Thoracic aorta (tissue), 2 donors: Measurements from ENCODE around the gene AGXT. TPM values are rescaled to one million over a fixed set of nuclear protein-coding genes. Genes with fewer than 3 reads are reported as not detected.

Source experiments
- ATAC-seq: fragments of 150-250 bp; one replicate; pipeline ENCODE4 v1.8.0; 2017; ENCODE audit warnings: low read depth; ENCODE audit not compliant: insufficient number of reproducible peaks, low FRiP score
- DNase-seq: peaks from one replicate; pipeline ENCODE4 v3.0.0-alpha.2; 2020; ENCODE audit warnings: low spot score
- H3K27ac ChIP-seq, 2 donors: fragments of 200-600 bp; sonication (generic); 1 replicate in 1 of 2; 2 replicates in 1 of 2; pipeline ENCODE4 v1.5.1; 2016; ENCODE audit warnings: mild to moderate bottlenecking in 2 of 2, moderate library complexity in 2 of 2
- H3K27me3 ChIP-seq: fragments of 200-600 bp; sonication (generic); replicated peaks from 2 replicates; pipeline ENCODE4 v1.6.0; 2016; ENCODE audit warnings: mild to moderate bottlenecking; ENCODE audit not compliant: insufficient read depth
- H3K36me3 ChIP-seq: fragments of 200-600 bp; sonication (generic); one replicate; pipeline ENCODE4 v1.5.1; 2016
- H3K4me1 ChIP-seq, 2 donors: fragments of 200-600 bp; sonication (generic); 1 replicate in 1 of 2; 2 replicates in 1 of 2; pipeline versions ENCODE4 v1.5.1 to v1.6.0; 2016; ENCODE audit warnings: low read depth in 2 of 2, mild to moderate bottlenecking in 1 of 2; ENCODE audit not compliant: control insufficient read depth in 1 of 2
- H3K4me3 ChIP-seq: fragments of 200-600 bp; sonication (generic); 2 replicates; pipeline ENCODE4 v1.5.1; 2016; ENCODE audit warnings: mild to moderate bottlenecking
- H3K9me3 ChIP-seq: fragments of 200-600 bp; sonication (generic); 2 replicates; pipeline ENCODE4 v1.5.1; 2016
- total RNA-seq, 2 donors: library from RNA; depleted of rRNA; stranded (reverse); fragments of >200 nt; gene quantifications; one replicate each; pipeline versions ENCODE4 v1.1.0 to v1.2.3, GENCODE V29; 2016
- TF ChIP-seq, protein P1 (sequence below): fragments of 200-600 bp; sonication (generic); IDR thresholded peaks from one replicate; pipeline ENCODE4 v1.5.1; 2019; ENCODE audit warnings: antibody characterized with exemption

AGXT gene
- total RNA-seq, 2 donors from 2014 or later: not detected

DNA sequence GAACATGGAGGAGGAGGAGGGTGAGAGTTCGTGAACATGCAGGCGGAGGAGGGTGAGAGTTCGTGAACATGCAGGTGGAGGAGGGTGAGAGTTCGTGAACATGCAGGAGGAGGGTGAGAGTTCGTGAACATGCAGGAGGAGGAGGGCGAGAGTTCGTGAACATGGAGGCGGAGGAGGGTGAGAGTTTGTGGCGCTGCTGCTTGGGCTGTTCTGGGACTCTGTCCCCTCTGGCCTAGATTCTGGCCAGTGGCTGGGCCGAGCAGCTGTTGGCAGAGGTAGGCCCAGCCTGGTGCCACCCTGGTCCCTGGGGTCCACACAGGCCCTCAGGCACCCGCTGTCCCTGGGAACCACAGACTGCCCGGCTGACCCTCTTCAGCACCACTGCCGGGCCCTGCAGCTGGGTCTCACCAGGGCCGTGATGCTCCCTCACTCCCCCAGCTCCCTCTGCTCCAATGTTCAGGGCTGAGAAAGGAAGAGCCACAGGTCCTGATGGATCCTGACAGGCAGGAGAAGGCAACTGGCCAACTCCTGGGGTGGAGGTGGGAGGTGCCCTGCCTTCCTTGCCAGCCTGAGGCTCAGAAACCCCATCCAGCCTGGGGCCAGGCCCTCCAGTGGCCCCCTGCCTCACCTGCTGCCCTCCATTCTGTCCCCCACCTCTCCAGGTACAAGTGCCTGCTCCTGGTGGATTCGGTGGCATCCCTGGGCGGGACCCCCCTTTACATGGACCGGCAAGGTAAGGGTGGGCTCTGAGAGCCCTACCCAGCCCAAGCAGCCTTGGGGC is 3.9 kb downstream of the AGXT start:
- ATAC-seq (no peak), DNase-seq (no peak)
- Histone ChIP-seq H3K27me3 (no peaks in the 10 kb centered on the region), H3K4me1 (no peaks in the 10 kb centered on the region), H3K36me3 (no peaks in the 10 kb centered on the region), H3K9me3 (no peaks in the 10 kb centered on the region), H3K4me3 (no peak overlapping the region), H3K27ac (no peak overlapping the region)
- TF ChIP-seq, protein P1, sequence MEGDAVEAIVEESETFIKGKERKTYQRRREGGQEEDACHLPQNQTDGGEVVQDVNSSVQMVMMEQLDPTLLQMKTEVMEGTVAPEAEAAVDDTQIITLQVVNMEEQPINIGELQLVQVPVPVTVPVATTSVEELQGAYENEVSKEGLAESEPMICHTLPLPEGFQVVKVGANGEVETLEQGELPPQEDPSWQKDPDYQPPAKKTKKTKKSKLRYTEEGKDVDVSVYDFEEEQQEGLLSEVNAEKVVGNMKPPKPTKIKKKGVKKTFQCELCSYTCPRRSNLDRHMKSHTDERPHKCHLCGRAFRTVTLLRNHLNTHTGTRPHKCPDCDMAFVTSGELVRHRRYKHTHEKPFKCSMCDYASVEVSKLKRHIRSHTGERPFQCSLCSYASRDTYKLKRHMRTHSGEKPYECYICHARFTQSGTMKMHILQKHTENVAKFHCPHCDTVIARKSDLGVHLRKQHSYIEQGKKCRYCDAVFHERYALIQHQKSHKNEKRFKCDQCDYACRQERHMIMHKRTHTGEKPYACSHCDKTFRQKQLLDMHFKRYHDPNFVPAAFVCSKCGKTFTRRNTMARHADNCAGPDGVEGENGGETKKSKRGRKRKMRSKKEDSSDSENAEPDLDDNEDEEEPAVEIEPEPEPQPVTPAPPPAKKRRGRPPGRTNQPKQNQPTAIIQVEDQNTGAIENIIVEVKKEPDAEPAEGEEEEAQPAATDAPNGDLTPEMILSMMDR: no peak

DNA sequence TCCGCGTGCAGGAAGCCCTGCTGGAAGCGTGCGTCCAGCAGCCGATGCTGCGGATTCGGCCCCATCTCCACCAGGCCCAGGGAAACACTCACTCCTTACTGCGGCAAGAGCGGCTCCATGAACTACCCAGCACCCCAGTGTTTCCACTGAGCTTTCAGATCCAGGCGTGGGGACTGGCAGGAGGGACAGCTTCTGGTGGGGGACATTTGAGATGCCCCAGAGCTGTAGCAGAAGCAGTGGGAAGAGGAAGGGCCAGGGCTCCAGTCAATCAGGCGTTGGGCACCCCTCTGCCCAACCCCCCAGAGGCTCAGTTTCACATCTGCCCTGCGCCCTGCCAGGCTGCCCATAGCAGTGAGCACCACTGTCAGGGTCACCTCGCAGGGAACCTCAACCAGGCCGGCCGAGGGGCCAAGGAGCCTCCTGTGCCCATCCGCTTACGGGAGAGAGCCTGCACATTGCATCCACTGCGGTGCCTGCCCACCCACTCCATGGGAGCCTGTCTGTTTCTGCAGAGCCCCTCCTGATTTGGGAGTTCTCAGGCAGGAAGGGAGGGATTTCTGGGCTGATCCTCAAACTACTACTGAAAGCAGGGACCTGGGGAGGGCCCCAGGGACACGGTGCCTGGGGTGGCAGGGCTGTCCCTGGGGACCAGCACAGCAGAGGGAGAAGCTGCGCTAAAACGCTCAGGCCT is 4.6 kb downstream of the AGXT start:
- no peak for ATAC-seq
- no peak for DNase-seq
- TF ChIP-seq, protein P1: no peak
- H3K9me3 ChIP-seq: no peaks in the 10 kb centered on the region
- H3K36me3 ChIP-seq: no peaks in the 10 kb centered on the region
- H3K4me3 ChIP-seq: no peak overlapping the region
- no peaks in the 10 kb centered on the region for H3K27me3 ChIP-seq
- H3K27ac ChIP-seq: no peak overlapping the region
- H3K4me1 ChIP-seq: no peaks in the 10 kb centered on the region

DNA sequence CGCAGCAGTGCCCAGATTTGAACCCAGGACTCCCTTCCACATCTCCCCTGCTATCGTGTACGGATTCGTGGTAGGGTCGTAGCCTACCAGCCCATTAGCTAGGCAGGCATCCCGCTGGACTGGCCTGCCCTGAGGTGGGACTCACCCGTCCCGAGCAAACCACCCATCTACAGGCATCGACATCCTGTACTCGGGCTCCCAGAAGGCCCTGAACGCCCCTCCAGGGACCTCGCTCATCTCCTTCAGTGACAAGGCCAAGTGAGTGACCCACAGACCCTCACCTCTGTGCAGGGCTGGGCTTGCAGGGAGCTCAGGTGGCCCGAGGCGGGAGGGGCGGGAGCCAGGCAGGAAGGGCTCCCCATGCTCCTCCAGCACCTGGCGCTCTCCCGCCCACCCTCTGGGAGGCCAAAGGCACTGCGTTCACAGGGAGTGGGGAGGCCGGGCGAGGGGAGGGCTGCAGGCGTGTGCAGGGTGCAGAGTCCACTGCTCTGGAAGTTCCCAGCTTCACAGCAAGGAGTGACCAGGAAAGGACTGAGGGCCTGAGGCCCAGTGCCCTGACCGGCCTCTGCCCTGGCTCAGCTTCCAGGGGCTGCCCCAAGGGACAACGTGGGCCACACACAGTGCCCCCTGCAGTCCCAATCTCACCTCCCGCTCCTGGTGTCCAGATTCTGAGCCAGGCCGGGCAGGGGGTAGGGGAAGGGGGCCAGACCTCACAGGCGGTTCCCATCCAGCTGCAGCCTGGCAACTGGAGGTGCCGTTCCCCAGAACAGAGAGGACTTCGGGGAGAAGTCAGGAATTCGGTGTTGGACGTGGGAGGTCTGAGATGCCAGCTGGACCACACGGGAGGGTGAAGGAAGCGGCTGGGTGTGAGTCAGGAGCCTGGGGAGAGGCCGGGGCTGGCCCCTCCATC is 5.4 kb downstream of the AGXT start:
- TF ChIP-seq, protein P1: no peak
- Histone ChIP-seq H3K27me3 (no peaks in the 10 kb centered on the region), H3K4me3 (no peak overlapping the region), H3K4me1 (no peaks in the 10 kb centered on the region), H3K27ac (no peak overlapping the region), H3K9me3 (no peaks in the 10 kb centered on the region), H3K36me3 (no peaks in the 10 kb centered on the region)
- DNase-seq: no peak
- ATAC-seq: no peak

DNA sequence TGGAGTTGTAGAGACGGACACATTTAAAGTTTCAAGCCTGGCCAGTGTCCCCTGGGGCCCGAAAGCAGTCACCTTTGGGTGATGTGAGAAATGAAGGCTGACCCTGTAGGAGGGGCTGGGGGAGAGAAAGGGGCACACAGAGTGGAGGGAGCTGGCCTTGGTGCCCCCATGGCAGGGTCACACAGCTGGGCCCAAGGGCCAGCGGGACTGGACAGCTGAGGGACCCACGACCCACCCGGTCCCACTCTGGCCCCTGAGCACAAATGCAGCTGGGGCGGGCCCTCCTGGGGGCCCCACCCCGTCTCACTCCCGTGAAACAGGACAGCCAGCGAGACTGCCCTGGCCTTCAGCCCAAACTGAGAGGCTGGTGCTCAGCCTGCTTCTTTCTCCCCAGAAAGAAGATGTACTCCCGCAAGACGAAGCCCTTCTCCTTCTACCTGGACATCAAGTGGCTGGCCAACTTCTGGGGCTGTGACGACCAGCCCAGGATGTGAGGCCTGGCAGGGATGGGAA is 6.1 kb downstream of the AGXT start:
- Histone ChIP-seq H3K4me3 (no peak overlapping the region), H3K27ac (no peak overlapping the region), H3K4me1 (no peaks in the 10 kb centered on the region), H3K27me3 (no peaks in the 10 kb centered on the region), H3K9me3 (no peaks in the 10 kb centered on the region), H3K36me3 (no peaks in the 10 kb centered on the region)
- ATAC-seq: no peak
- no peak for DNase-seq
- TF ChIP-seq, protein P1: no peak
